Measurements from ENCODE around the gene BBLN.
"Not testable (repeated sequence)": the region's sequence is repeated elsewhere in the genome, so short reads cannot be mapped to it uniquely, and the experiment has no call there.

The BBLN gene

GRCh38 chr9:128163523-128164306, 3.6 kb downstream of the BBLN start:
- no peak for DNase-seq

- no peak for DNase-seq
These were observed 4.3 kb downstream of the BBLN start for GRCh38 chr9:128164307-128164885.

DNA sequence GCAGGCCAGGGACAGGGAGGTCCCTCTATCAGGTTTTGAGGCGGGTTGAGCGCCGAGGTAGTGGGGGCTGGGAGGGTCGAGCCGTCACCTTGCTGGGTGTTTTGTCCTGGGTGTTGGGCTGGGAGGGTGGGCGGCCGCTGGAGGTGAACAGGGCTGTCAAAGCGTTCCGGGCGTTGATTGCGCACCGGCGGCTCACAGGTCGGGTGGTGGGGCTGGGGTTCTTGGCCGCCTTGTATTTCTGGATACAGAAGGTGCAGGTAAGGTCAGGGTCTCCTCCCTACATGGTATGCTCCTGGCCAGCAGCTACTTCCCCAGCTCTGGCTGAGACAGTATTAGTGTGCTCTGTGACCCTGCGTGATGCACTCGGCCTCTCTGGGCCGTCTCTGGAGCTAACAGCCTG, 6.1 kb downstream of the BBLN start:
- no peak for DNase-seq

DNA sequence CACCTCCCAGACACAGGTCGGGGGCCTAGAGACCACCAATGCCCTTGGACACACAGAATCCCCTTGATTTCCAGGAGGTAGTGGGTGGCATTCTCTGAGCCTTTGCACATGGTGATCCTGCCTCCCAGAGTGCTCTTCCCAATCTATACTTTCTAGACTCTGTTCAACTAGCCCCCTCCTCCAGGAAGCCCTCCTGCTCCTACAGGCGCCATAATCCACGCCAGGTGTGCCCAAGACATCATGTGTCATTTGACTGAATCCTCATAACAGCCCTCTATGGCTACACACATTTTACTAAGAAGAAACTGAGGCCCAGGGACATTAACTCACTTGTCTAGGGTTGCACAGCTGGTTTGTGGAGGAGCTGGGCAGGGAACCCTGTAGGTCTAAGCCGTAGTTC, 7.1 kb downstream of the BBLN start:
- no peak for DNase-seq

GRCh38 chr9:128168731-128169308, 8.8 kb downstream of the BBLN start:
- DNase-seq, result no peak

GRCh38 chr9:128169492-128169891, 9.4 kb downstream of the BBLN start:
- DNase-seq, result no peak

DNA sequence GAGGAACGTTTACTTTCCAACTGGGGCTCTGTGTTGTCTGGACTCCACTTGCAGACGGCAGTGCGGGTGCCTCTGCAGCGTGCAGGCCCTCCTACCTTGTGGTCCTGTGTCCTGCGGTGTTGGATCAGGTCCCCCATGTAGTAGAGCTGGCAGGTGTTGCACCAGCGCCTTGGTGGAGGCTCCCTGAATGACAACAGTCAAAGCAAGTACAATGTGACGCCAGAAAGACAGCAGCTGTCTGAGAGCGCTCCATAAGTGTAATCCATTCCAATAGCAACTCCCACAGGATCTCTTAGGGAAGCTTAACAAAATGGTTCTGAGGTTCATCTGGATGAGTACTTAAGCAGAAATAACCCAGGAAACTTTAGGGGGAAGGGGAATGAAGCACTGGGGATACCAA, 9.9 kb downstream of the BBLN start:
- no peak for DNase-seq

GRCh38 chr9:128174062-128174461, 14.0 kb downstream of the BBLN start:
- no peak for DNase-seq

- DNase-seq, result no peak
These were observed 15.1 kb downstream of the BBLN start for GRCh38 chr9:128175102-128175563.

- DNase-seq, result no peak
These were observed 15.7 kb downstream of the BBLN start for GRCh38 chr9:128175726-128176125.

- no peak for DNase-seq
These were observed 18.9 kb downstream of the BBLN start for GRCh38 chr9:128178806-128179431.

DNA sequence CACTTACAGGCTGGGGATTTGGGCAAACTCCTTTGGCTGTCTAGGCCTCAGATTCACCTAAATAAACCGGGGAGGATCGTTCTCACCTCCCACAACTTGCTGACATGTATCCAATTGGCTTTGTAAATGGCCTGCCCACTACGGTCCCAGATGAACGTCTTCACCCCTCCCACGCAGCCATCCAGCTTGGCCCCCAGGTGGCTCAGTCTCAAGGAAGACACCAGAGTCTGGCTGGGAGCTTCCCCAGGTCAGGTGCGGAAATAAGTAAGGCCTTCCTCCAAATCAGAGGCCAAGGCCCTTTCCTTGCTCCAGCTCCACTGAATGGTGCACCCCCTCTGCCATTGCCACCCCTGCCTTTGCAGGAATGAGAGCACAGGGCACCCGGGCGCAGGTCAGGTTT, 19.9 kb downstream of the BBLN start:
- no peak for DNase-seq

GRCh38 chr9:128180447-128180846, 20.4 kb downstream of the BBLN start:
- DNase-seq, result no peak

DNA sequence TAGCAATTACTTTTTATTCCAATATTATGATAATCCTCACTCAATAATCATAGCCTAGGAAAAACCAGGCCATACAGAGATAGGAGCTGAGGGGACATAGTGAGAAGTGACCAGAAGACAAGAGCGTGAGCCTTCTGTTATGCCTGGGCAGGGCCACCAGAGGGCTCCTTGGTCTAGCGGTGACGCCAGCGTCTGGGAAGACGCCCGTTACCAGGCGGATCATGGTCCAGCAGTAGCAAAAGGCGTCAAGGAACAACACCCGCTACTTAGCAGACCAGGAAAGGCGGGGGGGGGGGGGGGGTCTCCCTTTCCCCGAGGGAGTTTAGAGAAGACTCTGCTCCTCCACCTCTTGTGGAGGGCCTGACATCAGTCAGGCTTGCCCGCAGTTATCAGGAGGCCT, 21.4 kb downstream of the BBLN start:
- DNase-seq, result not testable (repeated sequence)

- DNase-seq, result no peak
These were observed 23.0 kb downstream of the BBLN start for GRCh38 chr9:128182893-128183588.

GRCh38 chr9:128185979-128186965, 26.2 kb downstream of the BBLN start:
- DNase-seq, result no peak

DNA sequence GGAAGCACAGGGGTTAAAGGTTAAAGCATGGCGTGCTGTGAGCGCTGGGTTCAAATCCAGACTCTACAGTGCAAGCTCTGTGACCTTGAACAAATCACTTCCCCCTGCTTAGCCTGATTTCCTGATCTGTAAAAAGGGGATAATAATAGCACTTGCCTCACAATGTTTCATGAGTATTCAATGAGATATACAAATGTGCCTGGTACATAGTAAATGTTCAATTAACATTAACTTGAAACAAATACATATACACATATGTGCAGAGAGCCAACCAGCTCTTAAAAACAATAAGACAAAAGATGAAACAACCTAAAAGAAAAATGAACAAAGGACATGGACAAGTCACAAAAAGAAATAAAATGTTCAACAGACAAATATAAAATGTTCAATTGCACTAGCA, 27.3 kb downstream of the BBLN start:
- DNase-seq, result no peak

DNA sequence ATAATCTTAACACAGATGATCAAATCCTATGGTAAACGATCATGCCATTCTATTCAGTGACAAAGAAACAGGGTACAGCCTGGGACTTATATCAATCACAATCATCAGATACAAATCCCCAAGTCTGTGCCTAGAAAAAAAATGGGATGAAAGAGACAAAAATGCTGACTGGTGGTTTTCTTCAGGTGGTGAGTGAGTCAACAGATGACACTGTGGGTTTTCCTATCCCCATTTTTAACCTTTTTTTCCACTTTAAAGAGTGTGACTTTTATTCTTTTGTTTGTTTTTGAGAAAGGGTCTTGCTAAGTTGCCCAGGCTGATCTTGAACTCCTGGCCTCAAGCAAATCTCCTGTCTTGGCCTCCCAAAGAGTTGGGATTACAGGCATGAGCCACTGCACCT, 28.1 kb downstream of the BBLN start:
- no peak for DNase-seq

DNA sequence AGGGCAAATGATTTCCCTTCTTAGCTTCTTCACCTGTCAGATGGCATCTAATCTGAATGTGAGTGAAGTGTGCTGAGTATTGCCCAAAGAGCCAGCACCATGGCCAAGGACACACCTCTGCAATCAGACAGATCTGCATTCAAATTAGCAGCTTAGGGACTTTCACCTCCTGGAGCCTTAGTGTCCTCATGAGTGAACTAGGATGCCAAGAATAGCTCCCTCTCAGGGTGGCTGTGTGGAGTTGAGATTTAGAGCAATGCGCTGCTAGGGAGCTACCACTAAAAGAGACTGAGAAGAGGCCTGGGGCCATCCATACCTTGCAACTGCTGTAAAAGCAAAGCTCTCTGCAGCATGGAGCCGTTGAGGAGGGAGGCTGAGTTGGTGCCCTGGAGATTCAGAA, 29.9 kb downstream of the BBLN start:
- no peak for DNase-seq

DNA sequence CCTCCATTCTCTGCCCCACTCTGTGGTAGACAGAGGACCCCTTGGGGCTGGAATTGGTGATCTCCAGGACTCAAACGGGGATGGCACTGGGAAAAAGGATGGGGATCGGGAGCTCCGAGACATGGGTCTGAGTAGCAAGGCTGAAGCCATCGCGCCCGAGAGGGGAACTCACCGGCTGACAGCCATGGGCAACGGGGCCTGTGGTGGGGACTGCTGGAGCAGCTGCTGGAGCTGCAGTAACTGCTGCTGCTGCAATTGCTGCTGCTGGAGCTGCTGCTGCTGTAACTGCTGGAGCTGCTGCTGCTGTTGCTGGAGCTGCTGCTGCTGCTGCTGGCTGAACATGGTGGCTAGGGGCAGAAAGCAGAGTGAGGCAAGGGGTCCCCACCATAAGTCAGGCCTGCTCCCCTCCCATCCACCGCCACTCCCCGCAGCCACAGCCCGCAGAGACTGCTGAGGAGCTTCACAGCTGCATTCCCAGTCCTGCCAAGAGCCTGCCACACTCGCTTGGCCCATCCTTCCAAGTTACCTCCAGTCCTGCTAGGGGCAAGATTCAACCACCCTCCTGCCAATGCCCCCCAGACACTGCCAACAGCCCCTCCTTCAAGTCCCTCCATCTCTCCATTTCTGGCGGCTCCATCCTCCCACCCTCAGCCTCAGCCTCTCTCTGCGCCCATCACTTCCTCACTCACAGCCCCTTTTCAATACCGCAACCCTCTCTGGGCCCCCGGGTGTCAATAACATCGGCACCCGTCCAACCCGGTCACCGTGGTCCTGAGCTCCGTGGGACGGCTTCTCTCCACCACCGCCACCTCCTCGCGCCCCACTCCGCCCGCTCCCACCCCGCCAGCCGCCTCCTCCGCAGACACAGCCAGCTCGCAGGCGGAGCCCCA, 30.7 kb downstream of the BBLN start:
- DNase-seq, result no peak
